Hepatocyte (in vitro differentiated cells): ENCODE results near the gene MLXIP.

Experiments
- CTCF ChIP-seq: fragments of 200-600 bp; sonication (generic); IDR thresholded peaks from 2 replicates; pipeline ENCODE4 v1.5.1; 2016; ENCODE audit warnings: antibody characterized with exemption, mild to moderate bottlenecking; ENCODE audit not compliant: poor library complexity
- EZH2 ChIP-seq: fragments of 200-600 bp; sonication (generic); IDR thresholded peaks from 2 replicates; pipeline ENCODE4 v1.6.1; 2016; ENCODE audit warnings: antibody characterized with exemption, mild to moderate bottlenecking, borderline replicate concordance

GRCh38 chr12:122137681-122138080, 59.1 kb downstream of the MLXIP start:
- TF ChIP-seq CTCF = no peak
- no peak for TF ChIP-seq EZH2
